Measurements from ENCODE around the gene KLRC4. TPM values are rescaled to one million over a fixed set of nuclear protein-coding genes. Genes with fewer than 3 reads are reported as not detected.
"Not testable (repeated sequence)": the region's sequence is repeated elsewhere in the genome, so short reads cannot be mapped to it uniquely, and the experiment has no call there.

The KLRC4 gene
- total RNA-seq, 2 experiments from 2014 or later = 3.6 to 4.9 TPM

DNA sequence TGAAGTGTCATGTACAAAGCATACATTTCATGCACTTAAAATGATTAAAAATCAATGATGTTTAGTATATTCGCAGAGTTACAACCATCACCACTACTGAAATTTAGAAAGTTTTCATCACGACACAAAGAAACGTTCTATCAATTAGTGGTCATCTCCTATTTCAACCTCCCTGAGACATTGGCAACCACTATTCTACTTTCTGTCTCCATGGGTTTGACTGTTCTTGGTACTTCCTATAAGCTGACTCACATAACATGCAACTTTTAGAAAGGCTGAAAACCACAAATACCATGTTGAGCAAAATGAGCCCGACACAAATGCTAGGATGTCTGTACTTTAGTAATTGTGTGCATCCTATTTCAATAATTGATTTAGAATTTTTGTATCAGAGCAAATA lies 21.1 kb upstream of the KLRC4 start:
- ATAC-seq = peak; percentile 75
- H3K27ac Mint-ChIP-seq = not testable (repeated sequence)

DNA sequence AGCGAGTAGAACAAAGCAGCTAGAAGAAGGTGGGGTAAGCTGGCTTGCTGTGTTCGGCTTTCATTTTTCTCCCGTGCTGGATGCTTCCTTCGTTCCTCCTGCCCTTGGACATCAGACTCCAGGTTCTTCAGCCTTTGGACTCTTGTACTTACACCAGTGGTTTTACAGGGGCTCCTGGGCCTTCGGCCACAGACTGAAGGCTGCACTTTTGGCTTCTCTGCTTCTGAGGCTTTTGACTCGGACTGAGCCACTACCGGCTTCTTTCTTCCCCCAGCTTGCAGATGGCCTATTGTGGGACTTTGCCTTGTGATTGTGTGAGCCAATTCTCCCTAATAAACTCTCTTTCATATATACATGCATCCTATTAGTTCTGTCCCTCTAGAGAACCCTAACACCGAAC lies 16.4 kb upstream of the KLRC4 start:
- H3K4me3 Mint-ChIP-seq; H3K9me3 Mint-ChIP-seq (ENCODE audit: insufficient read depth); DNase-seq; H3K4me1 Mint-ChIP-seq (ENCODE audit: low read depth); ATAC-seq; H3K27me3 Mint-ChIP-seq (ENCODE audit: low read depth); H3K27ac Mint-ChIP-seq; H3K36me3 Mint-ChIP-seq (ENCODE audit: low read depth); CTCF ChIA-PET: not testable (repeated sequence)
- POLR2A ChIA-PET = interaction anchor here (0.5 kb wide), 1 partner anchor 790 kb away, joined by 3 read pairs; no protein-coding TSS in a partner anchor

More for the DNA sequence above, 21.1 kb upstream of the KLRC4 start:
- H3K4me1 Mint-ChIP-seq (ENCODE audit: low read depth); DNase-seq; CTCF ChIA-PET; H3K9me3 Mint-ChIP-seq (ENCODE audit: insufficient read depth); H3K4me3 Mint-ChIP-seq; H3K27me3 Mint-ChIP-seq (ENCODE audit: low read depth); POLR2A ChIA-PET; H3K36me3 Mint-ChIP-seq (ENCODE audit: low read depth): not testable (repeated sequence)

DNA sequence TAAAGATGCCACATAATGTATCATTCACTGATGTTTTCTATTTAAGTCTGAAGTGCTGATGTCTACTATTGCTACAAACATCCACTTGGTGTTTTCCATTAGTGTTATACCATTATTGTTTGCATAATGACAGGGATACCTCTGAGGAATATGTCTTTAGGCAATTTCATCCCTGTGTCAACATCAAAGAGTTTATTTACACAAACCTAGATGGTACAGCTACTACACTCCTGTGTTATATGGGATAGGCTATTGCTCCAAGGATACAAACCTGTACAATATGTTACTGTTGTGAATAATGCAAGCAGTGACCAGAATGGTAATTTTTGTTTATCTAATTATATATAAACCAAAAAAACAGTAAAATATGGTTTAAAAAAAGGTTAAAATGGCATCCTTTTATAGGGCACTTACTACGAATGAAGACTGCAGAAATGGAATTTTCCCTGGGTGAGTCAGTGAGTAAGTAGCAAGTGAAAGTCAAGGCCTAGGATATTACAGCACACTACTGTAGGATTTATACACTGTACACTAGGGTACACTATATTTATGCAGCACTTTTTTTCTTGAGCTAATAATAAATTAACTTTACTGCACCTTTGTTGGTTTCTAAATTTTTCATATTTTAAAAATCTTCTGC lies 14.8 kb upstream of the KLRC4 start:
- DNase-seq; H3K4me3 Mint-ChIP-seq; H3K9me3 Mint-ChIP-seq (ENCODE audit: insufficient read depth); ATAC-seq; H3K4me1 Mint-ChIP-seq (ENCODE audit: low read depth); H3K36me3 Mint-ChIP-seq (ENCODE audit: low read depth); H3K27ac Mint-ChIP-seq; POLR2A ChIA-PET; CTCF ChIA-PET; H3K27me3 Mint-ChIP-seq (ENCODE audit: low read depth): not testable (repeated sequence)

DNA sequence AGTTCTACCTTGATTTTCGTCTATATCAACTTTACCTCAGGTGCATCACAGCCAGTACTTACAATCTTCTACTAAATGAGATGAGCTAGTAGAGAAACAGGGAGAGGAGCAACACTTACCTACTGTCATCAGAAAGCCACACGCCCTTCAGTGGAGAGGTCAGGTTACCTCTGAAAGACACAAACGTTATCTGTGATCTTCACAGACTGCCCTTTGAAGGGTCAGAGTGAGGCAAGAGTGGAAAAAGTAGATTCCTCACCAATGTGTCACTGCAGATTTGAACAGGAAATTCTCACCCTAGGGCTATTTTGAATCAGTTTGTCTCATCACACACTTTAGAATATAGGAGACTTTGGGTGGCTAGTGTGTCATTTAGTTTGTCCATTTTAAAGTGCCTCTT lies 12.6 kb upstream of the KLRC4 start:
- POLR2A ChIA-PET; H3K36me3 Mint-ChIP-seq (ENCODE audit: low read depth); H3K4me3 Mint-ChIP-seq; H3K4me1 Mint-ChIP-seq (ENCODE audit: low read depth); H3K9me3 Mint-ChIP-seq (ENCODE audit: insufficient read depth); DNase-seq; H3K27me3 Mint-ChIP-seq (ENCODE audit: low read depth); CTCF ChIA-PET; H3K27ac Mint-ChIP-seq: not testable (repeated sequence)
- ATAC-seq = peak; percentile 81

DNA sequence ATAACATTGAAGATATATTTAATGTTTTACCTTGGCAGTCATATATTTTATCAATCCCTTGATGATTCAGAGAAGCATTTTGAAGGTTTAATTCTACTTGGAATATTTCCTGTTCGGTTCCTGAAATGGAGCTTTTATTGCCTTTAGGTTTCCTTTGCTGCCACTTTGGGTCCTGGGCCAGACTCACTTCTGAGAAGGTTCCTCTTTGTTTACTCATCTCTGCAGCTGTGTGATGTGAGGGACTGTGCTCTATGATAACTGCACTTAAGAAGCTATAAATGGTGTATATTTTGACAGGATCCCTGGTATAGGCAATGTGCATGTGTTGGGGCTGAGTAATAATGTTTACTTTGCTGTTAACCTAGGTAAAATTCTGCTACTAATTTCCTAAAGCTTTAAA lies 10.8 kb upstream of the KLRC4 start, which contains the start of gene KLRC3:
Gene KLRC3, minus strand, starts transcription at position 262 of the 400 bp plus-strand sequence. Its CDS starts 45 bp downstream, at position 217.
- H3K9me3 Mint-ChIP-seq (ENCODE audit: insufficient read depth); POLR2A ChIA-PET; H3K36me3 Mint-ChIP-seq (ENCODE audit: low read depth); H3K4me1 Mint-ChIP-seq (ENCODE audit: low read depth); H3K27me3 Mint-ChIP-seq (ENCODE audit: low read depth); CTCF ChIA-PET; ATAC-seq; DNase-seq: not testable (repeated sequence)
- H3K27ac Mint-ChIP-seq = peak within 1 kb of the TSS; percentile 54
- H3K4me3 Mint-ChIP-seq = peak within 1 kb of the TSS; percentile 40

DNA sequence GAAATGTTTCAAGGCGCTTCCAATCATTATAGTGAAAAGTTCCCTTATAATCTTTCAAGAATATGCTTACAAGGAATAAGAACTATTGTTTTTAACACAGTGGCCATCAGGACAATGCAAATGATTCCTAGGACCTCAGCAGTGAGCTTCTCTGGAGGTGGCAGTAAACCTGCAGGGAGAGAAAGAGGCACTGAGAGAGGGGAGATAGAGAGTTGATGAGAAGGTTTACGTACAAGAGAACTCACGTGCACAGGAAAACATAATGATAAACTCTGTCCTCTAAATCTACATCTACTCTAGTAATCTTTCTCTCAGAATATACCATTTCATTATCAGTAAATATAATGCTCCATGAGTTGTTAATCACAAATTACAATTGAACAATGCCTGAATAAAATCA lies 715 bp downstream of the KLRC4 start:
- H3K9me3 Mint-ChIP-seq (ENCODE audit: insufficient read depth) = no peaks in the 10 kb centered on the region
- DNase-seq = no peak
- ChIA-PET CTCF (no interaction called here), POLR2A (interaction anchor here (1.1 to 1.5 kb wide), 3 partner anchors 14 to 145 kb away, joined by 4 to 11 read pairs (median 5); no protein-coding TSS in a partner anchor)
- no peaks in the 10 kb centered on the region for H3K27me3 Mint-ChIP-seq (ENCODE audit: low read depth)
- H3K27ac Mint-ChIP-seq = peak overlapping the region; percentile 86
- ATAC-seq = no peak
- peaks cover 32% of the 10 kb centered on the region for H3K36me3 Mint-ChIP-seq (ENCODE audit: low read depth)
- peak overlapping the region; percentile 77 for H3K4me3 Mint-ChIP-seq
- peaks cover 27% of the 10 kb centered on the region for H3K4me1 Mint-ChIP-seq (ENCODE audit: low read depth)

DNA sequence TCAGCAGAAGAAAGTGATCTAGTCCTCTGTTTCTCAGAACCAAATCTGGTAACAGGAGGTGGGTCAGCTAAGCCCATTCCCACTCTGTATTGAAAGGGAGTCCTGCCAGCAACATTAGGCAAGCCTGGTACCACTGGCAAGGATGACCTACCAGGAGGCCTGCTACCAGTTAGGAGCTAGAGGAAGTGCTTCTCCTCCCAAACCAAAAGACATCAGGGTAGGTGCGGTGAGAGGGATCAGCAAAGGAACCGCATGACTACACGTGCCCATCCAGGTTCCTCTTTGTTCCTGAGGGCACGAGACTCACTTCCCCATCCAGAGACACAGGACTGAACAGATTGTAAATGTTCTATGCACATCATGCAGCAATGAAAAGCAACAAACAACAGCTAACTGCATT lies 2.8 kb downstream of the KLRC4 start:
- Mint-ChIP-seq H3K4me3 (peak overlapping the region; percentile 76), H3K9me3 (ENCODE audit: insufficient read depth) (no peaks in the 10 kb centered on the region), H3K36me3 (ENCODE audit: low read depth) (peaks cover 35% of the 10 kb centered on the region), H3K27me3 (ENCODE audit: low read depth) (no peaks in the 10 kb centered on the region), H3K4me1 (ENCODE audit: low read depth) (peaks cover 35% of the 10 kb centered on the region), H3K27ac (peak overlapping the region; percentile 83)
- ATAC-seq = peak; percentile 16
- ChIA-PET CTCF (interaction anchor here (0.7 to 1.1 kb wide), 5 partner anchors 8 to 609 kb away, joined by 3 to 4 read pairs (median 3); no protein-coding TSS in a partner anchor), POLR2A (interaction anchor here (0.9 to 2.1 kb wide), 5 partner anchors 15 to 152 kb away, joined by 3 to 16 read pairs (median 10); no protein-coding TSS in a partner anchor)
- no peak for DNase-seq

DNA sequence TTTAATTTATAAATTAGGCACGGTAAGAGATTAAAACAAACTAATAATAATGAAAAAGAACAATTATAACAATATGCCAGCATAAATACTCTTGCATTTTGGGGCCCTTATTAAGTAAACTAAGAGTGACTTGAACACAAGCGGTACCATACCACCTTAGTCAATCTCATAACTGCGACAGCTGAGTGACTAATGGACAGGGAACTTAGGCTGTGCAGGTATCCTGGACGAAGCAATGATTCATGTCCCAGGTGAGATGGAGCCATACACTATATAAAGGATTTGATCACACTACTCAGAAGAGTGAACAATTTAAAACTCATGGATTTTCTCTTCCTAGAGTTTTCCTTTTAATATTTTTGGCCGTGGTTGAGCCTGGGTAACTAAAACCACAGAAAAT lies 4.3 kb downstream of the KLRC4 start:
- Mint-ChIP-seq H3K27me3 (ENCODE audit: low read depth) (no peaks in the 10 kb centered on the region), H3K4me3 (peak overlapping the region; percentile 55), H3K4me1 (ENCODE audit: low read depth) (peaks cover 36% of the 10 kb centered on the region), H3K27ac (no peak overlapping the region), H3K9me3 (ENCODE audit: insufficient read depth) (no peaks in the 10 kb centered on the region), H3K36me3 (ENCODE audit: low read depth) (peaks cover 42% of the 10 kb centered on the region)
- no peak for DNase-seq
- POLR2A ChIA-PET = interaction anchor here (1.0 to 1.1 kb wide), 2 partner anchors 13 to 149 kb away, joined by 3 read pairs; no protein-coding TSS in a partner anchor
- no peak for ATAC-seq
- CTCF ChIA-PET = interaction anchor here (1.2 kb wide), 1 partner anchor 13 kb away, joined by 5 read pairs; no protein-coding TSS in a partner anchor

DNA sequence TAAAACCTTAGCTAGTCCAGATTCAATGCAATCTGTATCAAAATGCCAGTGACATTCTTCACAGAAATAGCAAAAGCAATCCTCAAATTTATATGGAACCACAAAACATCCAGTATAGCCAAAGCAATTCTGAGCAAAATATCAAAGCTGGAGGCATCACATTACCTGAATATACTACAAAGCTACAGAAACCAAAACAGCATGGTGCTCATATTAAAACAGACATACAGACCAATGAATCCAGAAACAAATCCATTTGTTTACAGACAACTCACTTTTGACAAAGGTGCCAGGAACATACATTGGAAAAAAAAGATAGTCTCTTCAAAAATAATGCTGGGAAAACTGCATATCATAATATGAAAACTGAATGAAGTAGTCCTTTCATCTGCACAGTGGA lies 4.8 kb downstream of the KLRC4 start:
- no peak overlapping the region for H3K27ac Mint-ChIP-seq
- peaks cover 46% of the 10 kb centered on the region for H3K36me3 Mint-ChIP-seq (ENCODE audit: low read depth)
- H3K27me3 Mint-ChIP-seq (ENCODE audit: low read depth) = no peaks in the 10 kb centered on the region
- H3K9me3 Mint-ChIP-seq (ENCODE audit: insufficient read depth) = no peaks in the 10 kb centered on the region
- H3K4me3 Mint-ChIP-seq = peak overlapping the region; percentile 55
- no peak for DNase-seq
- peaks cover 40% of the 10 kb centered on the region for H3K4me1 Mint-ChIP-seq (ENCODE audit: low read depth)
- ChIA-PET POLR2A (interaction anchor here (0.6 to 1.7 kb wide), 4 partner anchors 12 to 154 kb away, joined by 3 to 5 read pairs (median 3); no protein-coding TSS in a partner anchor), CTCF (interaction anchor here (0.9 to 1.2 kb wide), 2 partner anchors 10 to 13 kb away, joined by 3 to 5 read pairs; no protein-coding TSS in a partner anchor)
- ATAC-seq = no peak

DNA sequence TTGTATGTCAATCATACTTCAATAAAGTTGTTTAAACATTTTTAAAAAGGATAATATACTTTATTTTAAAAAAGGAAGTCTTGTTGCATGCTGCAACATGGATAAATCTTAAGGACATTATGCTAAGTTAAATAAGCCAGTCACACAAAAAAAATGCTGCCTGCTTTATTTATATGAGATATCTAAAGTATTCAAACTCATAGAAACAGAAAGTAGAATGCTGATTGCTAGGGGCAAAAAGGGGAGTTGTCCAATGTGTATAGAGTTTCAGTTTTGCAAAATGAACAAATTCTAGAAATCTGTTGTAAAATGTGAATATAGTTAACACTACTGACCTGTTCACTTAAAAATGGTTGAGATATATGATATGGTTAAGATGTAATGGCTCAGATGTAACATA lies 8.7 kb downstream of the KLRC4 start:
- Mint-ChIP-seq H3K4me1 (ENCODE audit: low read depth) (peaks cover 41% of the 10 kb centered on the region), H3K27ac (peak overlapping the region; percentile 33), H3K36me3 (ENCODE audit: low read depth) (peaks cover 48% of the 10 kb centered on the region), H3K9me3 (ENCODE audit: insufficient read depth) (no peaks in the 10 kb centered on the region), H3K4me3 (peak overlapping the region; percentile 56), H3K27me3 (ENCODE audit: low read depth) (no peaks in the 10 kb centered on the region)
- ChIA-PET CTCF (interaction anchor here (1.9 kb wide), 1 partner anchor 34 kb away, joined by 5 read pairs; no protein-coding TSS in a partner anchor), POLR2A (interaction anchor here (1.1 to 2.0 kb wide), 3 partner anchors 12 to 36 kb away, joined by 3 to 14 read pairs (median 3); no protein-coding TSS in a partner anchor)
- ATAC-seq (peak; percentile 39), DNase-seq (no peak)

DNA sequence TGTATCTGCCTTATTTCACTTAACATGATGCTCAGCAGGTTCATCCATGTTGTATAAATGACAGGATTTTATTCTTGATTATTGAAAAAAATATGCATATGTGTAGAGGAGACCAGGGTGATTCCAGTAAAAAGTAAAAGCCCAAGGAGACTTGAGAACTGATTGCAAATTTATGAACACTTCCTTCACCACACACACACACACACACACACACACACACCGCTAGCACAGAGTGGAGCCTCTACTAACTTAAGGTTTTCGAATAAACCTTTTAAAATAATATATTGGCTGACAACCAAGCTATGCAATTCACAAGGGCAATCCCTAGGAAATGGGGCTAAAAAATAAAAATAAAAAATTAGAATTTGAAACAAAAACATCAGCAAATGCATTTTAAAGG lies 11.4 kb downstream of the KLRC4 start:
- ChIA-PET CTCF (interaction anchor here (0.6 to 2.4 kb wide), 2 partner anchors 9 to 33 kb away, joined by 4 to 6 read pairs; no protein-coding TSS in a partner anchor), POLR2A (interaction anchor here (1.2 to 8.5 kb wide), 4 partner anchors 11 to 156 kb away, joined by 4 to 85 read pairs (median 30); no protein-coding TSS in a partner anchor)
- peaks cover 66% of the 10 kb centered on the region for H3K4me1 Mint-ChIP-seq (ENCODE audit: low read depth)
- peak overlapping the region; percentile 67 for H3K27ac Mint-ChIP-seq
- peaks cover 32% of the 10 kb centered on the region for H3K36me3 Mint-ChIP-seq (ENCODE audit: low read depth)
- peak overlapping the region; percentile 55 for H3K4me3 Mint-ChIP-seq
- no peaks in the 10 kb centered on the region for H3K27me3 Mint-ChIP-seq (ENCODE audit: low read depth)
- no peak for DNase-seq
- ATAC-seq = no peak
- H3K9me3 Mint-ChIP-seq (ENCODE audit: insufficient read depth) = no peaks in the 10 kb centered on the region

DNA sequence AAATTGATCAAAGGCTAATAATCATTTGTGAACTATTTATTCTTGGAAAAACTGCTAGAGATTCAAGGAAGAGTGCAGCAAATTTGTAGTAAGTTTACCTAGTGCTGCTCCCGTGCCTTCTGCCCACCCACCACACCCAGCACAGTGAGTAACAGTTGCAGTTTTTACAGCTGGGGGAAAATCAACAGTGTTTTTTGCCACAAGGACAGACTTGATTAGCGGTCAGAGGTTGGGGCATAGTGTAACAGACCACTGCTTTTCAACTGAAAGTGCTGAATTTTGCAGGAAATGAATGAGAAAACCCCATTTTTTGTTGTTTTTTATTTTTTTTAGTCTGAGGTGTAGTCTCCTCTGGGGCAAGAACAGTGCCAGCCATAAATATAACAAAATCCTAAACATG lies 12.3 kb downstream of the KLRC4 start:
- CTCF ChIA-PET = interaction anchor here (0.9 to 2.4 kb wide), 3 partner anchors 31 to 164 kb away, joined by 3 to 6 read pairs (median 3); no protein-coding TSS in a partner anchor
- Mint-ChIP-seq H3K27me3 (ENCODE audit: low read depth) (no peaks in the 10 kb centered on the region), H3K27ac (peak overlapping the region; percentile 64), H3K4me3 (peak overlapping the region; percentile 38), H3K36me3 (ENCODE audit: low read depth) (peaks cover 29% of the 10 kb centered on the region), H3K4me1 (ENCODE audit: low read depth) (peaks cover 72% of the 10 kb centered on the region), H3K9me3 (ENCODE audit: insufficient read depth) (no peaks in the 10 kb centered on the region)
- POLR2A ChIA-PET = interaction anchor here (0.5 to 8.5 kb wide), 6 partner anchors 9 to 157 kb away, joined by 3 to 85 read pairs (median 9); no protein-coding TSS in a partner anchor
- ATAC-seq (peak; percentile 12), DNase-seq (no peak)
